ENCODE results near the gene HHATL.
"Not testable (repeated sequence)": the region's sequence is repeated elsewhere in the genome, so short reads cannot be mapped to it uniquely, and the experiment has no call there.

Gene HHATL

DNA sequence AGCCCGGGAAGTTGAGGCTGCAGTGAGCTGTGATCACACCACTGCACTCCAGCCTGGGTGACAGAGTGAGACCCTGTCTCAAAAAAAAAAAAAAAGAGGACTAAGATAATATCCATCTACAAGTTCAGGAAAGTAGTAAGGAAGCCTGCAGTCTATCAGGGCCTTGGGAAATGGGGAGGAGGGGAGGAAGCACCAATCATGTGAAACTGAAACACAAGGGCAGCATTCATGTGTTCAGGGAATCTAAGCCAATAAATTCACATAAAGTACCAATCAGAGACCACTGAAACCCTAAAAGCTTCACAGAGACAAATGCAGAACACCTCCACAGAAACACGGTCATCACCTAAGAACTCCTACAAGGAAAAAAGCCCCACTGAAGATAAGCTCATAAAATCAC is 22.9 kb upstream of the HHATL start:
- no peaks in the 10 kb centered on the region for H3K4me1 ChIP-seq (ENCODE audit: control insufficient read depth in 2 of 2, insufficient read depth in 2 of 2, low read length in 2 of 2)
- H3K27me3 ChIP-seq (ENCODE audit: control insufficient read depth in 2 of 2, insufficient read depth in 2 of 2, low read length in 2 of 2) = no peaks in the 10 kb centered on the region
- no peak overlapping the region for H3K9ac ChIP-seq (ENCODE audit: low read depth in 1 of 2, low read length in 2 of 2)
- H3K9me3 ChIP-seq (ENCODE audit: control insufficient read depth in 2 of 2, low read length in 2 of 2) = no peaks in the 10 kb centered on the region
- H3K27ac ChIP-seq (ENCODE audit: low read depth in 2 of 2, low read length in 2 of 2) = no peak overlapping the region
- H3K4me3 ChIP-seq (ENCODE audit: low read length in 2 of 2) = no peak overlapping the region
- H3K36me3 ChIP-seq (ENCODE audit: control insufficient read depth in 2 of 2, insufficient read depth in 2 of 2, low read length in 2 of 2) = no peaks in the 10 kb centered on the region

DNA sequence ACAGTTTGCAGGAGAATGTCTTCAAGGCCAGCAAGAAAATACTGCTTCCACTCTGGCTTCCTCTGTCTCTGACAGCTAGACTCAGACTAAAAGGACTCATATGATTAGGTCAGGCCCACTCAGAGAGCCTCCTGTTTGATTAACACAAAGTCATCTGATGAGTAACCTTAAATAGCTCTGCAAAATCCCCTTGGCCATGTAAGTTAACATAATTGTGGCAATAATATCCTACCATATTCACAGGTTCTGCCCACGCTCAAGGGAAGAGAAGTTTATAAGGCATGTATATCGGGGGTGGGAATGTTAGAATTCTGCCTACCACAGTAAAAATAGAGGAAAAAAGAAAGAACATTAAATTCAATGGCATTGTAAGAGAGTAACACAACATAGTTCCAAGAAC is 20.6 kb upstream of the HHATL start:
- Histone ChIP-seq H3K9ac (ENCODE audit: low read depth in 1 of 2, low read length in 2 of 2) (no peak overlapping the region), H3K9me3 (ENCODE audit: control insufficient read depth in 2 of 2, low read length in 2 of 2) (no peaks in the 10 kb centered on the region), H3K27ac (ENCODE audit: low read depth in 2 of 2, low read length in 2 of 2) (no peak overlapping the region), H3K36me3 (ENCODE audit: control insufficient read depth in 2 of 2, insufficient read depth in 2 of 2, low read length in 2 of 2) (no peaks in the 10 kb centered on the region), H3K27me3 (ENCODE audit: control insufficient read depth in 2 of 2, insufficient read depth in 2 of 2, low read length in 2 of 2) (no peaks in the 10 kb centered on the region), H3K4me3 (ENCODE audit: low read length in 2 of 2) (no peak overlapping the region), H3K4me1 (ENCODE audit: control insufficient read depth in 2 of 2, insufficient read depth in 2 of 2, low read length in 2 of 2) (no peaks in the 10 kb centered on the region)

GRCh38 chr3:42722442-42722841 is 19.8 kb upstream of the HHATL start:
- not testable (repeated sequence) for H3K4me1 ChIP-seq (ENCODE audit: control insufficient read depth in 2 of 2, insufficient read depth in 2 of 2, low read length in 2 of 2); H3K9me3 ChIP-seq (ENCODE audit: control insufficient read depth in 2 of 2, low read length in 2 of 2); H3K9ac ChIP-seq (ENCODE audit: low read depth in 1 of 2, low read length in 2 of 2); H3K36me3 ChIP-seq (ENCODE audit: control insufficient read depth in 2 of 2, insufficient read depth in 2 of 2, low read length in 2 of 2); H3K27ac ChIP-seq (ENCODE audit: low read depth in 2 of 2, low read length in 2 of 2); H3K4me3 ChIP-seq (ENCODE audit: low read length in 2 of 2); H3K27me3 ChIP-seq (ENCODE audit: control insufficient read depth in 2 of 2, insufficient read depth in 2 of 2, low read length in 2 of 2)

DNA sequence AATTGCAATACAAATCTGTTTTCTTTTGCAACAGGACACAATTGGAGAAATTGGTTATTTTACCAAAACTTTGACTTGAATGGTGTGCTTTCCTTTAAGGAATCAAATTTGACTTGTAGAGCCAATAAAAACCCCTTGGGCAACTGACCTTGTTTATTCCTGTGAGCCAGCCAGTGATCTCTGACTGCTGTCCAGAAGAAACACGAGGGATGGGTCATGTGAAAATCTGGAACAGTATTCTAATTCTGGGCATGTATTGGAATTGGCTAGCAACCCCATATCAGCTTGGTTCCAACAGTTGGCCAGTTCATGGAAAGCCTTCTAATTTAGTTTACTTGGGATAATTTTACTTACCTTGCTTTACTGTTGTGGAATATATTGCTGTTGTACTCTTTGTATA is 19.1 kb upstream of the HHATL start:
- Histone ChIP-seq H3K4me1 (ENCODE audit: control insufficient read depth in 2 of 2, insufficient read depth in 2 of 2, low read length in 2 of 2) (no peaks in the 10 kb centered on the region), H3K36me3 (ENCODE audit: control insufficient read depth in 2 of 2, insufficient read depth in 2 of 2, low read length in 2 of 2) (no peaks in the 10 kb centered on the region), H3K9me3 (ENCODE audit: control insufficient read depth in 2 of 2, low read length in 2 of 2) (no peaks in the 10 kb centered on the region), H3K4me3 (ENCODE audit: low read length in 2 of 2) (no peak overlapping the region), H3K27ac (ENCODE audit: low read depth in 2 of 2, low read length in 2 of 2) (no peak overlapping the region), H3K9ac (ENCODE audit: low read depth in 1 of 2, low read length in 2 of 2) (no peak overlapping the region), H3K27me3 (ENCODE audit: control insufficient read depth in 2 of 2, insufficient read depth in 2 of 2, low read length in 2 of 2) (no peaks in the 10 kb centered on the region)

DNA sequence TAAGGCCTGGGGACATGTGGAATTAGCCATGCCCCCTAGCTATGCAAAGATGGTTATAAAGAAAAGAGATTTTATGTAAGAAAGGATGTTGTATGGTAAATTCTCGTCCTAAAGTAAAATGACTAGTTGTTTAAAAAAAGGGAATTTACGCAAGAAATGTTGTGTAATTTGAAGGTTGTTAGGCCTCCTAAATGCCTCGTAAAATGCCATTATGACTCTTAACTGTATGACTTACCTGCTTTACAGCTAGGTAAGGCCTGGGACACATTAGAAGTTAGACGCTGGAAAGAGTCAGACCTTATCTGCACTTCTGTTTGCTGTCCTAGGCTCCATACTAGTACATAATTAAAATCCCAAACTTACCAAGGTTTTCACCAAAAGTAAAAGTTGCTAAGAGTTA is 17.5 kb upstream of the HHATL start:
- no peak overlapping the region for H3K27ac ChIP-seq (ENCODE audit: low read depth in 2 of 2, low read length in 2 of 2)
- no peak overlapping the region for H3K4me3 ChIP-seq (ENCODE audit: low read length in 2 of 2)
- no peaks in the 10 kb centered on the region for H3K9me3 ChIP-seq (ENCODE audit: control insufficient read depth in 2 of 2, low read length in 2 of 2)
- no peaks in the 10 kb centered on the region for H3K27me3 ChIP-seq (ENCODE audit: control insufficient read depth in 2 of 2, insufficient read depth in 2 of 2, low read length in 2 of 2)
- H3K9ac ChIP-seq (ENCODE audit: low read depth in 1 of 2, low read length in 2 of 2) = no peak overlapping the region
- no peaks in the 10 kb centered on the region for H3K36me3 ChIP-seq (ENCODE audit: control insufficient read depth in 2 of 2, insufficient read depth in 2 of 2, low read length in 2 of 2)
- no peaks in the 10 kb centered on the region for H3K4me1 ChIP-seq (ENCODE audit: control insufficient read depth in 2 of 2, insufficient read depth in 2 of 2, low read length in 2 of 2)

DNA sequence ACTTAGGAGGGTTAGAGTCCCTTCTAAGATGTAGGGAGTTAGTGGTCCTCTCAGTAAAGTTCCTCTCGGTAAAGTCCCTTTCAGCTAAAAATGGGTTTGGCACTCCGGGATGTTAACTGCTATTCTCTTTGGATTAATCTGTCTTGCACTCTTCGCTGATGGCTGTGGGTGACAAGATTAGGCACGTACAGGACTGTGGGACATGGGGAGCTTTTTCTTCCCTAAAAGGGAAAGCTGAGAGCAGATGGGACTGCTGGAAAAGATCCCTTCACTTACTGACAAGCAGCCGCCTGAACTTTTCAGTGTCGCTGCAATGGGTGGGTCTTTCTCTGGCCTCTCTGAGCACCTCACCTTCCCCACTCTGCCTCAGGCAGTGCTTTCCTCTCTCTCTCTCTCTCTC is 16.4 kb upstream of the HHATL start:
- no peaks in the 10 kb centered on the region for H3K36me3 ChIP-seq (ENCODE audit: control insufficient read depth in 2 of 2, insufficient read depth in 2 of 2, low read length in 2 of 2)
- no peak overlapping the region for H3K27ac ChIP-seq (ENCODE audit: low read depth in 2 of 2, low read length in 2 of 2)

GRCh38 chr3:42718338-42718737 is 15.7 kb upstream of the HHATL start:
- Histone ChIP-seq H3K4me1 (ENCODE audit: control insufficient read depth in 2 of 2, insufficient read depth in 2 of 2, low read length in 2 of 2) (no peaks in the 10 kb centered on the region), H3K27ac (ENCODE audit: low read depth in 2 of 2, low read length in 2 of 2) (no peak overlapping the region), H3K36me3 (ENCODE audit: control insufficient read depth in 2 of 2, insufficient read depth in 2 of 2, low read length in 2 of 2) (no peaks in the 10 kb centered on the region), H3K27me3 (ENCODE audit: control insufficient read depth in 2 of 2, insufficient read depth in 2 of 2, low read length in 2 of 2) (no peaks in the 10 kb centered on the region), H3K4me3 (ENCODE audit: low read length in 2 of 2) (no peak overlapping the region), H3K9me3 (ENCODE audit: control insufficient read depth in 2 of 2, low read length in 2 of 2) (no peaks in the 10 kb centered on the region), H3K9ac (ENCODE audit: low read depth in 1 of 2, low read length in 2 of 2) (no peak overlapping the region)

More for the DNA sequence above, 16.4 kb upstream of the HHATL start:
- Histone ChIP-seq H3K4me3 (ENCODE audit: low read length in 2 of 2) (no peak overlapping the region), H3K27me3 (ENCODE audit: control insufficient read depth in 2 of 2, insufficient read depth in 2 of 2, low read length in 2 of 2) (no peaks in the 10 kb centered on the region), H3K9me3 (ENCODE audit: control insufficient read depth in 2 of 2, low read length in 2 of 2) (no peaks in the 10 kb centered on the region), H3K9ac (ENCODE audit: low read depth in 1 of 2, low read length in 2 of 2) (no peak overlapping the region), H3K4me1 (ENCODE audit: control insufficient read depth in 2 of 2, insufficient read depth in 2 of 2, low read length in 2 of 2) (no peaks in the 10 kb centered on the region)

DNA sequence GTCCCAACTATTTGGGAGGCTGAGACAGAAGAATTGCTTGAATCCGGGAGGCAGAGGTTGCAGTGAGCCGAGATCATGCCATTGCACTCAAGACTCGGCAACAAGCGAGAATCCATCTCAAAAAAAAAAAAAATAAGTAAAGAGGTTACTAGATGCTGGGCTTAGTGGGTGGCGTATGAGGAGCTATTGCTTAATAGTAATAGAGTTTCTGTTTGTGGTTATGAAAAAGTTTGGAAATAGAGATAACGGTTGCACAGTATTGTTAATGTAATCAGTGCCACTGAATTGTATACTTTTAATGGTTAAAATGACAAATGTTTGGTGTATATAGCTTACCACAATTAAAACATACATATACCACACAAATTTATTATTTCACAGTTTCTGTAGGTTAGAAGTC is 14.7 kb upstream of the HHATL start:
- Histone ChIP-seq H3K9ac (ENCODE audit: low read depth in 1 of 2, low read length in 2 of 2) (no peak overlapping the region), H3K27ac (ENCODE audit: low read depth in 2 of 2, low read length in 2 of 2) (no peak overlapping the region), H3K4me1 (ENCODE audit: control insufficient read depth in 2 of 2, insufficient read depth in 2 of 2, low read length in 2 of 2) (no peaks in the 10 kb centered on the region), H3K36me3 (ENCODE audit: control insufficient read depth in 2 of 2, insufficient read depth in 2 of 2, low read length in 2 of 2) (no peaks in the 10 kb centered on the region), H3K4me3 (ENCODE audit: low read length in 2 of 2) (no peak overlapping the region), H3K27me3 (ENCODE audit: control insufficient read depth in 2 of 2, insufficient read depth in 2 of 2, low read length in 2 of 2) (no peaks in the 10 kb centered on the region), H3K9me3 (ENCODE audit: control insufficient read depth in 2 of 2, low read length in 2 of 2) (no peaks in the 10 kb centered on the region)

DNA sequence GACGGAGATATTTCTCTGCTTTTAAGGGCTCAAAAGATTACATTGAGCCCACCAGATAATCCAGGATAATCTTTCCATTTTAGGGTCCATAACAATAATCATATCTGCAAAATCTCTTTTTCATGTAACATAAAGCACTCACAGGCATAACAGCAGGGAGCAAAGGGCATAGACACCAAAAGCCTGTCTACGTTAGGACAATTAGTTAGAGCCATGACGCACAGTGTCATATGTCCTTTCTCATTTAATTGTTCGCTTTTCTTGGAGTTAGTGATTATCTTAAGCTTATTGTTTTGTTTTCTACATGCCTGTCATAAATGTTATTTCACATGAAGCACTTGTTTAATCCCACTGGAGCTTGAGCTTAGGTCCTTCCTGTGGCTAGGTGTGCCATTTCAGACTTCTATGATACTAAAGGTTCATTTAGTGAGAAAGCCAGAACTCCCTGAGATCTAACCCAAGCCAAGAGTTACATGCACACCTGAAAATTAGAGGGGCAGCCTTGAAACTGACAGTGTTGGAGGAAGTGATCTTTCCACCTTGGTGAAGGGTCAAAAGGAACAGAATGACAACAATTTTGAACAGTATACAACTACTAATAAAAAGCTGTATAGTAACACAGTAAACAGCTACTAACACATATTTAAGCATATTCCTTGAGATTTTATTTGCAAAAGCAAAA is 11.7 kb upstream of the HHATL start:
- no peak overlapping the region for H3K9ac ChIP-seq (ENCODE audit: low read depth in 1 of 2, low read length in 2 of 2)
- H3K9me3 ChIP-seq (ENCODE audit: control insufficient read depth in 2 of 2, low read length in 2 of 2) = no peaks in the 10 kb centered on the region
- no peak overlapping the region for H3K27ac ChIP-seq (ENCODE audit: low read depth in 2 of 2, low read length in 2 of 2)
- no peak overlapping the region for H3K4me3 ChIP-seq (ENCODE audit: low read length in 2 of 2)
- no peaks in the 10 kb centered on the region for H3K4me1 ChIP-seq (ENCODE audit: control insufficient read depth in 2 of 2, insufficient read depth in 2 of 2, low read length in 2 of 2)
- no peaks in the 10 kb centered on the region for H3K36me3 ChIP-seq (ENCODE audit: control insufficient read depth in 2 of 2, insufficient read depth in 2 of 2, low read length in 2 of 2)
- no peaks in the 10 kb centered on the region for H3K27me3 ChIP-seq (ENCODE audit: control insufficient read depth in 2 of 2, insufficient read depth in 2 of 2, low read length in 2 of 2)

GRCh38 chr3:42713747-42714146 is 11.1 kb upstream of the HHATL start:
- Histone ChIP-seq H3K9me3 (ENCODE audit: control insufficient read depth in 2 of 2, low read length in 2 of 2) (no peaks in the 10 kb centered on the region), H3K4me3 (ENCODE audit: low read length in 2 of 2) (no peak overlapping the region), H3K27ac (ENCODE audit: low read depth in 2 of 2, low read length in 2 of 2) (no peak overlapping the region), H3K27me3 (ENCODE audit: control insufficient read depth in 2 of 2, insufficient read depth in 2 of 2, low read length in 2 of 2) (no peaks in the 10 kb centered on the region), H3K9ac (ENCODE audit: low read depth in 1 of 2, low read length in 2 of 2) (no peak overlapping the region), H3K4me1 (ENCODE audit: control insufficient read depth in 2 of 2, insufficient read depth in 2 of 2, low read length in 2 of 2) (no peaks in the 10 kb centered on the region), H3K36me3 (ENCODE audit: control insufficient read depth in 2 of 2, insufficient read depth in 2 of 2, low read length in 2 of 2) (no peaks in the 10 kb centered on the region)
